ENCODE data around the gene AIMP1.

- TF ChIP-seq REST (IDR thresholded peaks at IDR 0.05; ENCODE audit: borderline replicate concordance in 1 of 2, low read depth in 1 of 2, low read length in 2 of 2) (no peak), XRCC5 (optimal IDR thresholded peaks at IDR 0.05; ENCODE audit: low read length) (no peak), MXI1 (IDR thresholded peaks at IDR 0.05; ENCODE audit: borderline replicate concordance, low read depth, low read length) (no peak), KLF9 (CRISPR knock-in tag; IDR thresholded peaks at IDR 0.05; ENCODE audit: low read depth) (no peak), FOXM1 (CRISPR knock-in tag; IDR thresholded peaks at IDR 0.05) (no peak), ZNF556 (CRISPR knock-in tag; IDR thresholded peaks at IDR 0.05; ENCODE audit: borderline replicate concordance) (no peak), CTCF (CRISPR knock-in tag; IDR thresholded peaks at IDR 0.05) (no peak)
Observed at GRCh38 chr4:106299977-106300376, 16.4 kb upstream of the AIMP1 start.

Measured in HepG2 (cell line).